OCI-LY1 (cell line): ENCODE measurements around the gene KDM4B.

Experiments
- H2AFZ ChIP-seq: fragments of 200-600 bp; sonication (generic), shearing (Covaris generic); 2 replicates; pipeline ENCODE4 v1.6.0; 2014; ENCODE audit warnings: antibody characterized with exemption, mild to moderate bottlenecking, low read length
- H3F3A ChIP-seq: fragments of 200-600 bp; sonication (generic), shearing (Covaris generic); 2 replicates; pipeline ENCODE4 v1.6.0; 2014; ENCODE audit warnings: mild to moderate bottlenecking, antibody characterized with exemption, low read length, moderate library complexity; ENCODE audit not compliant: insufficient read depth
- H3K27ac ChIP-seq: fragments of 200-600 bp; sonication (generic); 2 replicates; pipeline ENCODE4 v1.5.1; 2014; ENCODE audit warnings: low read length, mixed run types, mild to moderate bottlenecking, low read depth; ENCODE audit not compliant: poor library complexity, severe bottlenecking
- H3K27me3 ChIP-seq: fragments of 200-600 bp; sonication (generic); 2 replicates; pipeline ENCODE4 v1.6.0; 2014; ENCODE audit warnings: antibody characterized with exemption, mild to moderate bottlenecking, low read length, moderate library complexity; ENCODE audit not compliant: insufficient read depth
- H3K36me3 ChIP-seq: fragments of 200-600 bp; sonication (generic); 2 replicates; pipeline ENCODE4 v1.6.1; 2014; ENCODE audit warnings: mild to moderate bottlenecking, antibody characterized with exemption, low read length, moderate library complexity, mixed read lengths; ENCODE audit not compliant: insufficient read depth
- H3K4me1 ChIP-seq: fragments of 200-600 bp; sonication (generic); 2 replicates; pipeline ENCODE4 v1.5.1; 2014; ENCODE audit warnings: mild to moderate bottlenecking, low read length, moderate library complexity; ENCODE audit not compliant: insufficient read depth, severe bottlenecking
- H3K4me2 ChIP-seq: fragments of 200-600 bp; sonication (generic), shearing (Covaris generic); 2 replicates; pipeline ENCODE4 v1.6.1; 2014; ENCODE audit warnings: low read length
- H3K4me3 ChIP-seq: fragments of 200-600 bp; sonication (generic); 2 replicates; pipeline ENCODE4 v1.5.1; 2014; ENCODE audit warnings: low read length, low read depth, mild to moderate bottlenecking, mixed read lengths; ENCODE audit not compliant: poor library complexity, severe bottlenecking
- H3K79me2 ChIP-seq: fragments of 200-600 bp; shearing (Covaris generic); 2 replicates; pipeline ENCODE4 v1.6.1; 2016; ENCODE audit warnings: mixed run types, low read length, mixed read lengths; ENCODE audit not compliant: insufficient read depth
- H3K9ac ChIP-seq: fragments of 200-600 bp; sonication (generic), shearing (Covaris generic); 2 replicates; pipeline ENCODE4 v1.6.1; 2014; ENCODE audit warnings: mild to moderate bottlenecking, low read length, mixed read lengths
- H3K9me2 ChIP-seq: fragments of 200-600 bp; sonication (generic), shearing (Covaris generic); 2 replicates; pipeline ENCODE4 v1.6.1; 2014; ENCODE audit warnings: low read depth, mild to moderate bottlenecking, low read length, mixed read lengths
- H3K9me3 ChIP-seq: fragments of 200-600 bp; shearing (Covaris generic); 2 replicates; pipeline ENCODE4 v1.6.1; 2014; ENCODE audit warnings: low read length, mixed read lengths
- H4K20me1 ChIP-seq: fragments of 200-600 bp; sonication (generic), shearing (Covaris generic); 2 replicates; pipeline ENCODE4 v1.6.0; 2016; ENCODE audit warnings: mild to moderate bottlenecking, low read length; ENCODE audit not compliant: insufficient read depth
- CTCF ChIP-seq: fragments of 200-600 bp; sonication (generic), shearing (Covaris generic); IDR thresholded peaks from 2 replicates; pipeline ENCODE4 v1.5.1; 2017; ENCODE audit warnings: mild to moderate bottlenecking, antibody characterized with exemption, low read length, moderate library complexity, mixed read lengths
- EZH2 ChIP-seq: fragments of 200-600 bp; sonication (generic), shearing (Covaris generic); IDR thresholded peaks from 2 replicates; pipeline ENCODE4 v1.8.0; 2017; ENCODE audit warnings: borderline replicate concordance, mixed run types, mild to moderate bottlenecking, antibody characterized with exemption, low read length, moderate library complexity, mixed read lengths

The KDM4B gene

GRCh38 chr19:5149508-5149907 lies 180.6 kb downstream of the KDM4B start:
- H3K4me3 ChIP-seq = no peak overlapping the region
- H3K27me3 ChIP-seq = no peaks in the 10 kb centered on the region
- H3K79me2 ChIP-seq = no peaks in the 10 kb centered on the region
- no peak overlapping the region for H3K4me2 ChIP-seq
- no peaks in the 10 kb centered on the region for H3K9me2 ChIP-seq
- no peaks in the 10 kb centered on the region for H4K20me1 ChIP-seq
- no peaks in the 10 kb centered on the region; the same call in 1 of the 2 replicates for H3K36me3 ChIP-seq
- H3F3A ChIP-seq = no peaks in the 10 kb centered on the region
- H2AFZ ChIP-seq = no peak overlapping the region
- no peak overlapping the region for H3K9ac ChIP-seq
- no peak for TF ChIP-seq CTCF
- TF ChIP-seq EZH2 = no peak
- no peaks in the 10 kb centered on the region for H3K4me1 ChIP-seq
- no peak overlapping the region for H3K27ac ChIP-seq
- H3K9me3 ChIP-seq = no peaks in the 10 kb centered on the region

GRCh38 chr19:5149932-5150901 lies 181.3 kb downstream of the KDM4B start:
- no peak overlapping the region for H3K4me2 ChIP-seq
- H3K9me2 ChIP-seq = no peaks in the 10 kb centered on the region
- no peak overlapping the region for H3K9ac ChIP-seq
- no peaks in the 10 kb centered on the region for H4K20me1 ChIP-seq
- no peaks in the 10 kb centered on the region for H3F3A ChIP-seq
- H3K9me3 ChIP-seq = no peaks in the 10 kb centered on the region
- no peak overlapping the region for H3K27ac ChIP-seq
- TF ChIP-seq EZH2 (no peak), CTCF (no peak)
- H3K4me3 ChIP-seq = no peak overlapping the region
- H3K36me3 ChIP-seq = no peaks in the 10 kb centered on the region; the same call in 1 of the 2 replicates
- H2AFZ ChIP-seq = no peak overlapping the region
- no peaks in the 10 kb centered on the region for H3K27me3 ChIP-seq
- H3K4me1 ChIP-seq = no peaks in the 10 kb centered on the region
- H3K79me2 ChIP-seq = no peaks in the 10 kb centered on the region

DNA sequence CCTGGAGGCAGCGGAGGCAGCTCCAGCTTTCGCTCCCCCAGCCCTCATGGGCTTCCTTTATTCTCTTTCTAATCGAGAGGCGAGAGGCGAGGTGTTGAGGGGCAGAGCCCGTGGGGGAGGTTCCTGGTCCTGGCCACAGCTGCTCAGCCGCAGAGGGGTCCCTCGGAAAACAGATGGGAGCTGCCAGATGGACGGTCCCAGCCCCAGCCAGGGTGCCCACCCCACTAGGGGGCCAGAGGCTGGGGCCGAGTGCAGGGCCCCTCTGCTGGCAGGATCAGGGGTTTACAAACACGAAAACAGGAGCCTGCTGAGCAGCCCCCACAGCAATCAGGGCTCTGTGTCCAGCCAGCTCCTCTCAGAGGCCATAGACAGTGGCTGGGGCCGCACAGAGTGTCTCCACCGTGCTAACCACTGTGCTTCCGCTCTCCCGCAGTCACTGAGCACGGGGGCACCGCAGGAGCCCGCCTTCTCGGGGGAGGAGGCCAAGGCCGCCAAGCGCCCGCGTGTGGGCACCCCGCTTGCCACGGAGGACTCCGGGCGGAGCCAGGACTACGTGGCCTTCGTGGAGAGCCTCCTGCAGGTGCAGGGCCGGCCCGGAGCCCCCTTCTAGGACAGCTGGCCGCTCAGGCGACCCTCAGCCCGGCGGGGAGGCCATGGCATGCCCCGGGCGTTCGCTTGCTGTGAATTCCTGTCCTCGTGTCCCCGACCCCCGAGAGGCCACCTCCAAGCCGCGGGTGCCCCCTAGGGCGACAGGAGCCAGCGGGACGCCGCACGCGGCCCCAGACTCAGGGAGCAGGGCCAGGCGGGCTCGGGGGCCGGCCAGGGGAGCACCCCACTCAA lies 182.2 kb downstream of the KDM4B start:
- Histone ChIP-seq H3K27me3 (no peaks in the 10 kb centered on the region), H3K36me3 (no peaks in the 10 kb centered on the region; the same call in 1 of the 2 replicates), H3K4me1 (no peaks in the 10 kb centered on the region), H3K79me2 (no peaks in the 10 kb centered on the region), H3K4me3 (no peak overlapping the region), H3K9me3 (no peaks in the 10 kb centered on the region), H2AFZ (no peak overlapping the region), H3F3A (no peaks in the 10 kb centered on the region), H3K4me2 (no peak overlapping the region), H3K9ac (no peak overlapping the region), H3K27ac (no peak overlapping the region), H3K9me2 (no peaks in the 10 kb centered on the region), H4K20me1 (no peaks in the 10 kb centered on the region)
- no peak for TF ChIP-seq CTCF
